H1 (cell line): ENCODE results near the gene CMKLR1. TPM values are rescaled to one million over a fixed set of nuclear protein-coding genes. Genes with fewer than 3 reads are reported as not detected.

Experiments
- JUND ChIP-seq: IDR thresholded peaks from 2 replicates; pipeline ENCODE4 v1.6.1; 2011; ENCODE audit warnings: mild to moderate bottlenecking, improper control_type of control experiment, low read length
- TAF7 ChIP-seq: optimal IDR thresholded peaks from 2 replicates; pipeline ENCODE3; 2011; ENCODE audit warnings: low read depth, mild to moderate bottlenecking, inconsistent platforms, low read length, moderate library complexity, borderline replicate concordance
- polyA plus RNA-seq, 7 experiments: library from polyadenylated mRNA; depleted of rRNA in 3 of 7; stranded (reverse) in 5 of 7; unstranded in 2 of 7; fragments of >200 nt in 5 of 7; fragments of 200-250 nt in 2 of 7; gene quantifications; 1 replicate in 5 of 7; 2 replicates in 1 of 7; 4 replicates in 1 of 7; pipeline versions ENCODE4 v1.2.1 to v1.2.3, GENCODE V29; 2011 to 2013; ENCODE audit warnings: missing spikeins in 2 of 7, mixed read lengths in 2 of 7
- total RNA-seq: library from RNA; stranded (reverse); fragmentation: NEBNext Ultra II Directional; extraction: Animal tissue kit (Norgen Biotek cat#: 25700); gene quantifications from 2 replicates; pipeline ENCODE4 v1.2.1, GENCODE V29; 2021
- TF ChIP-seq, protein P1 (sequence below): IDR thresholded peaks from 2 replicates; pipeline ENCODE4 v1.6.1; 2011; ENCODE audit warnings: low read depth, mild to moderate bottlenecking, low read length; ENCODE audit not compliant: insufficient read depth

The CMKLR1 gene
- total and polyA plus RNA-seq, 2 of the 8 experiments (the other 6 are each of a cell fraction or from before 2014, with no cell fraction given), result 2.1 to 2.8 TPM

DNA sequence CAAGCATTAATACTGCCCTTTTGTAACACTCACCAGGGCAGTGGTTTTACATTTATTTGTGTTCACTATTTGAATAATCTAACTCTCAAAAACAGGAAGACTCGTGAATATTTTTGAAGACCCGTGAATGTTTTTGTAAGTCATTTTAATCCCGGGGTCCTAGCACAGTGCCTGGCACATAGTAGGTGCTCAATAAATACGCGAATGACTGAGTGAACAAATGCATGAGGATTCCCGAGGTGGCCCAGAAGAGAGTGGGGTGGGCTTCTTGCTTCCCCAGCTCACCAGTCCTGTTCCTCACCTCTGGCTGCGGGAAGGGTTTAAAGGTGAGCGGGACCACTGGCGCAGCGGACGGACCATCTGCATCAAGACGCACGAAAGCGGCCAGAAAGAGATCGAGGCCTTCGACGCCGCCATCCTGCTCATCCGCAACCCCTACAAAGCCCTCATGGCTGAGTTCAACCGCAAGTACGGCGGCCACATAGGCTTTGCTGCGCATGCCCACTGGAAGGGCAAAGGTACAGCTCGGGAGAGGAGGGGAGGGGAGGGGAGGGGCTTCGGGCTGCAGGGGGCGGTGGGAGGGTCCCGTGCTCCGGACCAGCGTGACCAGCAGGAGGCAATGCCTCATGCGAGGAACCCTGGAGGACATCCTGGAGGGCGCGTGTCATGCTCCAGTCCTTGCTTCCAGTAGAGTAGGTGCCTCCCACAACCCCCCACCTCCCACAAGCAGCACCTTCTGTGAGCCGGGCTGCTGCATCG is 98.9 kb downstream of the CMKLR1 start (continued):
- TF ChIP-seq JUND (no peak), TAF7 (no peak)
- TF ChIP-seq, protein P1, sequence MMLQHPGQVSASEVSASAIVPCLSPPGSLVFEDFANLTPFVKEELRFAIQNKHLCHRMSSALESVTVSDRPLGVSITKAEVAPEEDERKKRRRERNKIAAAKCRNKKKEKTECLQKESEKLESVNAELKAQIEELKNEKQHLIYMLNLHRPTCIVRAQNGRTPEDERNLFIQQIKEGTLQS, result no peak
